K562 (cell line): ENCODE data around the gene IDH3G. TPM values are rescaled to one million over a fixed set of nuclear protein-coding genes. Genes with fewer than 3 reads are reported as not detected.

Experiments
- ETV5 ChIP-seq: sonication (generic); formaldehyde crosslinking; IDR thresholded peaks from 2 replicates; pipeline ENCODE4 v1.4.0; 2020; ENCODE audit warnings: low read depth, mild to moderate bottlenecking, missing genetic modification reagents
- NBN ChIP-seq: fragments of 450-650 bp; IDR thresholded peaks from 2 replicates; pipeline ENCODE4 v1.6.1; 2016; ENCODE audit warnings: low read depth, mild to moderate bottlenecking
- POLR2AphosphoS5 ChIP-seq: IDR thresholded peaks from 2 replicates; pipeline ENCODE4 v1.6.1; 2011; ENCODE audit warnings: mild to moderate bottlenecking, low read depth, low read length, moderate library complexity; ENCODE audit not compliant: control insufficient read depth, insufficient read depth
- PRMT5 ChIP-seq: sonication (generic); formaldehyde crosslinking; IDR thresholded peaks from 2 replicates; pipeline ENCODE4 v1.5.0; 2020; ENCODE audit warnings: missing genetic modification reagents
- PRPF4 ChIP-seq: fragments of 200-400 bp; formaldehyde crosslinking; IDR thresholded peaks from one replicate; pipeline ENCODE4 v1.6.1; 2017; ENCODE audit warnings: low read length, low read depth, mild to moderate bottlenecking; ENCODE audit not compliant: insufficient read depth, poor library complexity, severe bottlenecking
- RBM22 ChIP-seq: fragments of 200-400 bp; formaldehyde crosslinking; IDR thresholded peaks from 2 replicates; pipeline ENCODE4 v1.6.1; 2018; ENCODE audit warnings: low read length, low read depth; ENCODE audit not compliant: poor library complexity, severe bottlenecking
- TFAM ChIP-seq: fragments of 250-450 bp; sonication (Bioruptor Pico); conservative IDR thresholded peaks from 2 replicates; pipeline ENCODE4 v1.5.0; 2021; ENCODE audit warnings: mild to moderate bottlenecking, moderate library complexity
- TFAP4 ChIP-seq: sonication (generic); formaldehyde crosslinking; IDR thresholded peaks from 2 replicates; pipeline ENCODE4 v1.8.0; 2022; ENCODE audit warnings: missing genetic modification reagents, mild to moderate bottlenecking, moderate library complexity, borderline replicate concordance
- ZHX1 ChIP-seq: fragments of 150-350 bp; conservative IDR thresholded peaks from 2 replicates; pipeline ENCODE4 v1.6.1; 2014; ENCODE audit warnings: low read length
- ZKSCAN8 ChIP-seq: fragments of 200-800 bp; sonication (Bioruptor generic); IDR thresholded peaks from 2 replicates; pipeline ENCODE4 v1.6.1; 2016; ENCODE audit warnings: missing genetic modification characterization, missing compliant biosample characterization
- ZNF146 ChIP-seq: IDR thresholded peaks from one replicate; pipeline ENCODE4 v1.6.1; 2018; ENCODE audit warnings: missing compliant biosample characterization; ENCODE audit not compliant: unreplicated experiment
- ZNF212 ChIP-seq: fragments of 450-650 bp; formaldehyde crosslinking; IDR thresholded peaks from 2 replicates; pipeline ENCODE4 v1.4.0; 2020; ENCODE audit warnings: mild to moderate bottlenecking
- ZNF217 ChIP-seq: sonication (generic); formaldehyde crosslinking; IDR thresholded peaks from 2 replicates; pipeline ENCODE4 v1.8.0; 2022; ENCODE audit warnings: mild to moderate bottlenecking, missing genetic modification reagents
- polyA plus RNA-seq, 8 experiments: library from polyadenylated mRNA; depleted of rRNA in 4 of 8; stranded (reverse) in 5 of 8; unstranded in 3 of 8; fragments of >200 nt; fragmentation: Nextera tagmentation in 2 of 8; fragmentation: Illumina TruSeq in 1 of 8; extraction: Ambion mirVana in 2 of 8; extraction: Trizol in 1 of 8; gene quantifications; 2 replicates each; pipeline versions ENCODE4 v1.2.1 to v1.2.3, GENCODE V29; 2011 to 2014; ENCODE audit warnings: inconsistent platforms in 1 of 8, missing spikeins in 1 of 8
- total RNA-seq, 7 experiments: library from RNA; depleted of rRNA in 6 of 7; stranded (reverse); fragments of >200 nt in 6 of 7; fragmentation: Illumina TruSeq in 2 of 7; extraction: Trizol in 2 of 7; gene quantifications; 2 replicates each; pipeline versions ENCODE4 v1.2.1 to v1.2.3, GENCODE V29; 2011 to 2021; ENCODE audit warnings: low replicate concordance in 1 of 7
- TF ChIP-seq, protein P1 (sequence below): fragments of 450-650 bp; IDR thresholded peaks from 2 replicates; pipeline ENCODE4 v1.6.1; 2016; ENCODE audit warnings: missing biosample characterization, missing genetic modification characterization
- TF ChIP-seq, protein P2 (sequence below): fragments of 450-650 bp; formaldehyde crosslinking; IDR thresholded peaks from 2 replicates; pipeline ENCODE4 v1.4.0; 2020; ENCODE audit warnings: mild to moderate bottlenecking, moderate library complexity
- TF ChIP-seq, protein P3 (sequence below), 2 experiments: IDR thresholded peaks; 2 replicates each; pipeline ENCODE4 v1.6.1; 2011; ENCODE audit warnings: borderline replicate concordance in 1 of 2, control low read depth in 1 of 2, low read depth in 1 of 2, low read length in 1 of 2, mild to moderate bottlenecking in 1 of 2, mixed read lengths in 1 of 2, moderate library complexity in 1 of 2; ENCODE audit not compliant: insufficient read depth in 1 of 2, insufficient read length in 1 of 2, poor library complexity in 1 of 2, severe bottlenecking in 1 of 2; ENCODE audit errors: extremely low read depth in 1 of 2

IDH3G gene
- total and polyA plus RNA-seq, 9 of the 15 experiments (the other 6 are each of a cell fraction or from before 2014, with no cell fraction given) = 24.3 to 72.5 (median 37.9) TPM

GRCh38 chrX:153794018-153794896 is at the start of gene IDH3G, which contains the start of gene SSR4 (continued):
- no peak for TF ChIP-seq PRPF4
- TF ChIP-seq POLR2AphosphoS5 = peak; percentile 40
- 0 out of 2 replicates have a peak, but pooled peaks have one; percentile 50 for TF ChIP-seq NBN
- no peak for TF ChIP-seq PRMT5 (CRISPR knock-in tag)
- no peak for TF ChIP-seq RBM22
- no peak for TF ChIP-seq ZKSCAN8
- TF ChIP-seq ZHX1 = peak; percentile 23; the same call in 1 of the 2 replicates
- no peak for TF ChIP-seq TFAM (CRISPR knock-in tag)
- TF ChIP-seq, protein P1, sequence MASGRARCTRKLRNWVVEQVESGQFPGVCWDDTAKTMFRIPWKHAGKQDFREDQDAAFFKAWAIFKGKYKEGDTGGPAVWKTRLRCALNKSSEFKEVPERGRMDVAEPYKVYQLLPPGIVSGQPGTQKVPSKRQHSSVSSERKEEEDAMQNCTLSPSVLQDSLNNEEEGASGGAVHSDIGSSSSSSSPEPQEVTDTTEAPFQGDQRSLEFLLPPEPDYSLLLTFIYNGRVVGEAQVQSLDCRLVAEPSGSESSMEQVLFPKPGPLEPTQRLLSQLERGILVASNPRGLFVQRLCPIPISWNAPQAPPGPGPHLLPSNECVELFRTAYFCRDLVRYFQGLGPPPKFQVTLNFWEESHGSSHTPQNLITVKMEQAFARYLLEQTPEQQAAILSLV (tag) = no peak
- peak; percentile 62 for TF ChIP-seq ETV5 (CRISPR knock-in tag)
- TF ChIP-seq ZNF217 = no peak
- no peak for TF ChIP-seq ZNF212 (CRISPR knock-in tag)
- peak; percentile 100 for TF ChIP-seq TFAP4
- TF ChIP-seq, protein P2, sequence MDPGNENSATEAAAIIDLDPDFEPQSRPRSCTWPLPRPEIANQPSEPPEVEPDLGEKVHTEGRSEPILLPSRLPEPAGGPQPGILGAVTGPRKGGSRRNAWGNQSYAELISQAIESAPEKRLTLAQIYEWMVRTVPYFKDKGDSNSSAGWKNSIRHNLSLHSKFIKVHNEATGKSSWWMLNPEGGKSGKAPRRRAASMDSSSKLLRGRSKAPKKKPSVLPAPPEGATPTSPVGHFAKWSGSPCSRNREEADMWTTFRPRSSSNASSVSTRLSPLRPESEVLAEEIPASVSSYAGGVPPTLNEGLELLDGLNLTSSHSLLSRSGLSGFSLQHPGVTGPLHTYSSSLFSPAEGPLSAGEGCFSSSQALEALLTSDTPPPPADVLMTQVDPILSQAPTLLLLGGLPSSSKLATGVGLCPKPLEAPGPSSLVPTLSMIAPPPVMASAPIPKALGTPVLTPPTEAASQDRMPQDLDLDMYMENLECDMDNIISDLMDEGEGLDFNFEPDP (CRISPR knock-in tag) = no peak
- no peak for TF ChIP-seq ZNF146
- TF ChIP-seq, protein P3, sequence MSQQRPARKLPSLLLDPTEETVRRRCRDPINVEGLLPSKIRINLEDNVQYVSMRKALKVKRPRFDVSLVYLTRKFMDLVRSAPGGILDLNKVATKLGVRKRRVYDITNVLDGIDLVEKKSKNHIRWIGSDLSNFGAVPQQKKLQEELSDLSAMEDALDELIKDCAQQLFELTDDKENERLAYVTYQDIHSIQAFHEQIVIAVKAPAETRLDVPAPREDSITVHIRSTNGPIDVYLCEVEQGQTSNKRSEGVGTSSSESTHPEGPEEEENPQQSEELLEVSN (IDR thresholded peaks at IDR 0.05; ENCODE audit: borderline replicate concordance in 1 of 2, extremely low read depth in 1 of 2, insufficient read depth in 1 of 2, insufficient read length in 1 of 2, low read depth in 1 of 2, low read length in 1 of 2, poor library complexity in 1 of 2, severe bottlenecking in 1 of 2) = peak; percentile 84 to 91
